Epithelial cell of esophagus (primary cell): ENCODE results near the gene DPYD.

Experiments
- DNase-seq: peaks from one replicate; pipeline ENCODE4 v3.0.0; 2010; ENCODE audit warnings: low read depth
- H3K4me3 ChIP-seq: 2 replicates; pipeline ENCODE4 v1.5.1; 2011; ENCODE audit warnings: mild to moderate bottlenecking, low read length, control low read depth
- CTCF ChIP-seq: IDR thresholded peaks from 2 replicates; pipeline ENCODE4 v1.5.1; 2011; ENCODE audit warnings: low read depth, mild to moderate bottlenecking, low read length, control low read depth, inconsistent platforms; ENCODE audit not compliant: insufficient read depth; ENCODE audit errors: missing control alignments

DPYD gene

GRCh38 chr1:97680470-97680869, 240.4 kb downstream of the DPYD start:
- no peak overlapping the region for H3K4me3 ChIP-seq
- DNase-seq: no peak
- TF ChIP-seq CTCF: no peak

GRCh38 chr1:97677702-97678101, 243.1 kb downstream of the DPYD start:
- no peak for TF ChIP-seq CTCF
- no peak overlapping the region for H3K4me3 ChIP-seq
- DNase-seq: no peak

- no peak for TF ChIP-seq CTCF
- no peak overlapping the region for H3K4me3 ChIP-seq
- no peak for DNase-seq
Observed at GRCh38 chr1:97674517-97674916, 246.3 kb downstream of the DPYD start.

GRCh38 chr1:97668945-97669344, 251.9 kb downstream of the DPYD start:
- TF ChIP-seq CTCF: peak; percentile 37
- peak; percentile 58 for DNase-seq
- no peak overlapping the region for H3K4me3 ChIP-seq

GRCh38 chr1:97660431-97661105, 260.3 kb downstream of the DPYD start:
- DNase-seq: no peak
- TF ChIP-seq CTCF: no peak
- H3K4me3 ChIP-seq: no peak overlapping the region

- H3K4me3 ChIP-seq: no peak overlapping the region
- TF ChIP-seq CTCF: no peak
- DNase-seq: no peak
Observed at GRCh38 chr1:97654876-97655585, 265.8 kb downstream of the DPYD start.
